Measurements from ENCODE around the gene GNG2. TPM values are rescaled to one million over a fixed set of nuclear protein-coding genes. Genes with fewer than 3 reads are reported as not detected.

Gene GNG2
- total and polyA plus RNA-seq, 9 of the 15 experiments (the other 6 are each of a cell fraction or from before 2014, with no cell fraction given) = 0.18 TPM; not detected in 8

- no peak for TF ChIP-seq REST (IDR thresholded peaks at IDR 0.05; ENCODE audit: borderline replicate concordance)
- no peak for TF ChIP-seq REST (CRISPR knock-in tag; IDR thresholded peaks at IDR 0.05; ENCODE audit: low read depth)
- TF ChIP-seq MAFG (tag; conservative IDR thresholded peaks at IDR 0.05) = no peak
- TF ChIP-seq HMG20B (CRISPR knock-in tag; IDR thresholded peaks at IDR 0.05) = no peak
- TF ChIP-seq ZNF41 (CRISPR knock-in tag; conservative IDR thresholded peaks at IDR 0.05) = no peak
Observed at GRCh38 chr14:51912112-51912786, 51.8 kb downstream of the GNG2 start (continued).
